Testis (tissue), 2 donors: ENCODE data around the gene POLR2F.

Source experiments
- POLR2A ChIP-seq: fragments of 450-650 bp; IDR thresholded peaks from one replicate; pipeline ENCODE4 v1.6.1; 2017; ENCODE audit warnings: antibody characterized with exemption, mild to moderate bottlenecking, moderate library complexity
- TF ChIP-seq, protein P1 (sequence below), 3 experiments: fragments of 450-650 bp in 2 of 3; fragments of 200-600 bp in 1 of 3; sonication (generic) in 1 of 3; IDR thresholded peaks; one replicate each; pipeline ENCODE4 v1.5.1; 2016 to 2019; ENCODE audit warnings: antibody characterized with exemption in 3 of 3, mild to moderate bottlenecking in 2 of 3, moderate library complexity in 1 of 3

DNA sequence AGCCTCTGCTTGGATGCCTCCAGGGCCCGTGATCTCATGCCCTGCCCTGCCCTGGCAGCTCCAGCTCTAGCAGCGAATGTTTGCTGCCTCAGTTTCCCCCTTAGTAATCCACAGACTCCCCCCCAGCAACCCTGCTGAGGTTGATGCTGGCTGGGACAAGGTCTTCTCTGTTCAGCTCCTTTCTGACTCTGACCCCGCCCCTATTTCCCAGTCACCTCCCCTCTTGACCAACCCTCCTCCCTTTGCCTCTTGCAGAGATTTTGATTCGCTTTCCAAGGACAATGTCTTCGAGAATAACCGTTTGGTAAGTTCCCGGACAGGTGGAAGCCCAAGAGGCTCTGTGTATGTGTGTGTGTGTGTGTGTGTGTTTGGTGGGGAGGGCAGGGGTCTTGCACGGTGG is 41.8 kb upstream of the POLR2F start:
- TF ChIP-seq, protein P1, sequence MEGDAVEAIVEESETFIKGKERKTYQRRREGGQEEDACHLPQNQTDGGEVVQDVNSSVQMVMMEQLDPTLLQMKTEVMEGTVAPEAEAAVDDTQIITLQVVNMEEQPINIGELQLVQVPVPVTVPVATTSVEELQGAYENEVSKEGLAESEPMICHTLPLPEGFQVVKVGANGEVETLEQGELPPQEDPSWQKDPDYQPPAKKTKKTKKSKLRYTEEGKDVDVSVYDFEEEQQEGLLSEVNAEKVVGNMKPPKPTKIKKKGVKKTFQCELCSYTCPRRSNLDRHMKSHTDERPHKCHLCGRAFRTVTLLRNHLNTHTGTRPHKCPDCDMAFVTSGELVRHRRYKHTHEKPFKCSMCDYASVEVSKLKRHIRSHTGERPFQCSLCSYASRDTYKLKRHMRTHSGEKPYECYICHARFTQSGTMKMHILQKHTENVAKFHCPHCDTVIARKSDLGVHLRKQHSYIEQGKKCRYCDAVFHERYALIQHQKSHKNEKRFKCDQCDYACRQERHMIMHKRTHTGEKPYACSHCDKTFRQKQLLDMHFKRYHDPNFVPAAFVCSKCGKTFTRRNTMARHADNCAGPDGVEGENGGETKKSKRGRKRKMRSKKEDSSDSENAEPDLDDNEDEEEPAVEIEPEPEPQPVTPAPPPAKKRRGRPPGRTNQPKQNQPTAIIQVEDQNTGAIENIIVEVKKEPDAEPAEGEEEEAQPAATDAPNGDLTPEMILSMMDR (IDR thresholded peaks at IDR 0.05): no peak
- no peak for TF ChIP-seq POLR2A
